Measurements from ENCODE around the gene EP400.

The EP400 gene

DNA sequence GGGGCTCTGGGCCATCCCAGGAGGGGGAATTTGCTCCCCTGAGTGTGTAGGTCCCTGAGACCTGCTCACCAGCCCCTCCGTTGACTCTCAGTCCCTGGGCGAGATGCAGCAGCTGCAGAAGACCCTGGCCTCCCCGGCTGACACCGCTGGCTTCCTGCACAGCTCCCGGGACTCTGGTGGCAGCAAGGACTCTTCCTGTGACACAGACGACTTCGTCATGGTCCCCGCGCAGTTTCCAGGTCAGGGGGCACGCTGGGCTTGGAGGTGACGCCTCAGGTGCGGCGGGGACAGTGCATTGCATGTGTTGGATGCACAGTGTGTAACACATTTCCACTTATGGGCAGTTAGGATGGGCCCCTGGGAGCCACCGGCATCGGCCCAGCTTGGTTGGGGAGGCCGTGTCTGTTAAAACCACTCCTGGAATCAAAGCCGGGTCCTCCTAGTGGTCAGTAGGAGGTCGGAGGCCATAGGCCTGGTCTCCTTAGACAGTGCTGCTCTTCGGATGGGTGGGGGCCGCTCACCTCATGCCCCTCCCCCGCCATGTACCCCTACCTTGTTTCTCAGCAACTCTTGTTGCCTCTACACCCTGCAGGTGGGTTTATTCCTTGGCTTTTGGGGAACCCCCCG, 37.8 kb upstream of the EP400 start:
- DNase-seq (ENCODE audit: low spot score), result peak; percentile 60

DNA sequence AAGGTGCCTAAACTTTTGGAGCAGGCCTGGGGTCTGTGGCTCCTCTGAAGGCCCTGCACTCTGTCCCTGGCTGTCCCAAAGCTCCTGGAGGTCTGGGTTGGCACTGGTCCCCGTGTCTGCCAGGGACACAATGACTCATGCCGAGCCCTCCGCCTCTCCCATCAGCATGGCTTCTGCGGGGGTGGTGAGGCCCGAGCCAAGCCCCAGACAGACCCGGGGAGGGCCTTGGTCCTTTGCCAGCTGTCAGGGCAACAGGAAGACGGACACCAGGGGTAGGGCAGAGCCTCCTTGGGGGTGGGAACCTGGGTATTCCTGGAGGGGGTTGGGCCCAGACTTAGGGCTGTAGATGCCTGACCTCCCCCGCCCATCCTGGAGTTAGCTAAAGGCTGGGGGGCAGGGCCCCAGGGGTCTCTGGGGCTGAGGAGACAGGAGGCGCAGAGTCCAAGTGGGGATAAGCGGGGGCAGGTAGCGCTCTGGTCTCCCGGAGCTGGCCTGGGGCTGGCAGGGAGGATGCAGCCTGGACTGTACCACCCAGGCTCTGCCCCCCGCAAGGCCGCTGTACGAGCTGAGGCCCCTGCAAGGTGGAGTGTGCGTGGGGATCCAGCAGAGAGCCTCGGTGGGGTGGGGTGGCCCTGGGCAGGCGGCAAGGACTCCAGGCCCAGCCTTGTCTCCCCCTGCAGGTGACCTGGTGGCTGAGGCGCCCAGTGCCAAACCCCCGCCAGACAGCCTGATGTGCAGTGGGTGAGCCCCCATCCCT, 37.0 kb upstream of the EP400 start:
- DNase-seq (ENCODE audit: low spot score), result peak; percentile 55

DNA sequence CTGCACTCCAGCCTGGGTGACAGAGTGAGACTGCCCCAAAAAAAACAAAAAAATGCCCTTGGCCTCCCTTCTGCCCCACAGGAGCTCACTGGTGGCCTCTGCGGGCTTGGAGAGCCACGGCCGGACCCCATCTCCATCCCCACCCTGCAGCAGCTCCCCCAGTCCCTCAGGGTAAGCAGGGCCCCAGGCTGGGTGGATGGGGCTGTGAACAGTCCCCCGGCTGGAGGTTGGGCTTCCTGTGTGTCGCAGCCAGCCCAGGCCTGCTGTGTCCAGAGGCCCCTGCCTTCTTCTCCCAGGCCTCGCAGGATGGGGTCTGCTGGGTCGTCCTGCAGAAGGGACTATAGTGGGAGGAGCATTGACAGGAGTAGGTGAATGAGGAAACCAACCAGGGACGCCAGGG, 36.1 kb upstream of the EP400 start:
- DNase-seq (ENCODE audit: low spot score), result no peak

DNA sequence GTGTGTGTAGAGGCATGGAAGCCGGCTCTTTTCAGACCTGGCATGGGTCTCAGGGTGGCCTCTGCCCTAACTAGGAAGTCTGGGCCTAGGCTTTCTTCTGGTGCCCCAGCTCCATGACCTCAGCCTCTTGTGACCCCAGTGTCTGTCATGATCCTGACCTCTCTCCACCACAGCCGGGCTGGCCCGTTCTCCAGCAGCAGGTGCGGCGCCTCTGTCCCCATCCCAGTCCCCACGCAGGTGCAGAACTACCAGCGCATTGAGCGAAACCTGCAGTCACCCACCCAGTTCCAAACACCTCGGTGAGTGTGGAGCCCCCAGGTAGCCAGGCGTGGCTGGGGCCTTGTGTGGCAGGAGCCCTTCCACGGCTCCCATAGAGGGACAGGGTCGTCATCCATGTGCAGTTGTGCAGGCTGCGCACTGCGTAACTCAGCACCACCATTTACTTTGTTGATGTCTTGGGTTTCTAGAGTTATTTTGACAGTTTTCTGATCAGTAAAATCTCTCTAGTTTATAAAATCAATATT, 35.5 kb upstream of the EP400 start:
- no peak for DNase-seq (ENCODE audit: low spot score)

DNA sequence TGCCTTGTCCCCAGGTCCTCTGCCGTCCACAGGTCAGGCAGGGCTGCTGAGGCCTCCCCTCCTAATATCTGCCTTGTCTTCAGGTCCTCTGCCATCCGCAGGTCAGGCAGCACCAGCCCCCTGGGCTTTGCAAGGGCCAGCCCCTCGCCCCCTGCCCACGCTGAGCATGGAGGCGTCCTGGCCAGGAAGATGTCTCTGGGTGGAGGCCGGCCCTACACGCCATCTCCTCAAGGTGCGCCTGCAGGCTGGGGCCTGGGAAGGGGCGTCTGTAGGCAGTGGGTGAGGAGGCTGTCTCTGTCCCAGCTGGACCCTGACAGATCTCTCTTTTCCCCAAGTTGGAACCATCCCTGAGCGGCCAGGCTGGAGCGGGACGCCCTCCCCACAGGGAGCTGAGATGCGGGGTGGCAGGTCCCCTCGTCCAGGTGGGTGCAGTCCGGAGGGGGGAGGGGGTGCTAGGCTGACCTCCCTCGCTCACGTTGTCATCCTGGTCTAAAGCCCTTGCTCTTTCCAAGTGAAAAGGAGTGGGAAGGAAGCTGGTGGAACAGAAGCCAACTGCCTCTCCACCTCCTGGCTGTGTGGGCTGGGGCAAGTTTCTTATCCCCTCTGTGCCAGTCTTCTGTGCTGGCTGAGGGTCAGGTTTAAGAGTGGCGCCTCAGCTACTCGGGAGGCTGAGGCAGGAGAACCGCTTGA, 34.6 kb upstream of the EP400 start:
- DNase-seq (ENCODE audit: low spot score), result no peak

DNA sequence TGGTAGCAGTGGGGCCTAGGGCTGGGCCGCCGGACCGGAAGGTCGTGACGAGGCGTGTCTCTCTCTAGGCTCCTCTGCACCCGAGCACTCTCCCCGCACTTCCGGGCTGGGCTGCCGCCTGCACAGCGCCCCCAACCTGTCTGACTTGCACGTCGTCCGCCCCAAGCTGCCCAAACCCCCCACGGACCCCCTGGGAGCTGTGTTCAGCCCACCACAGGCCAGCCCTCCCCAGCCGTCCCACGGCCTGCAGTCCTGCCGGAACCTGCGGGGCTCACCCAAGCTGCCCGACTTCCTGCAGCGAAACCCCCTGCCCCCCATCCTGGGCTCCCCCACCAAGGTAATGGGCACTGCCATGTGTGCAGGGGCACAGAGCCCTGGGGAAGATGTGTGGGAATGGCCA, 33.9 kb upstream of the EP400 start:
- DNase-seq (ENCODE audit: low spot score), result no peak

DNA sequence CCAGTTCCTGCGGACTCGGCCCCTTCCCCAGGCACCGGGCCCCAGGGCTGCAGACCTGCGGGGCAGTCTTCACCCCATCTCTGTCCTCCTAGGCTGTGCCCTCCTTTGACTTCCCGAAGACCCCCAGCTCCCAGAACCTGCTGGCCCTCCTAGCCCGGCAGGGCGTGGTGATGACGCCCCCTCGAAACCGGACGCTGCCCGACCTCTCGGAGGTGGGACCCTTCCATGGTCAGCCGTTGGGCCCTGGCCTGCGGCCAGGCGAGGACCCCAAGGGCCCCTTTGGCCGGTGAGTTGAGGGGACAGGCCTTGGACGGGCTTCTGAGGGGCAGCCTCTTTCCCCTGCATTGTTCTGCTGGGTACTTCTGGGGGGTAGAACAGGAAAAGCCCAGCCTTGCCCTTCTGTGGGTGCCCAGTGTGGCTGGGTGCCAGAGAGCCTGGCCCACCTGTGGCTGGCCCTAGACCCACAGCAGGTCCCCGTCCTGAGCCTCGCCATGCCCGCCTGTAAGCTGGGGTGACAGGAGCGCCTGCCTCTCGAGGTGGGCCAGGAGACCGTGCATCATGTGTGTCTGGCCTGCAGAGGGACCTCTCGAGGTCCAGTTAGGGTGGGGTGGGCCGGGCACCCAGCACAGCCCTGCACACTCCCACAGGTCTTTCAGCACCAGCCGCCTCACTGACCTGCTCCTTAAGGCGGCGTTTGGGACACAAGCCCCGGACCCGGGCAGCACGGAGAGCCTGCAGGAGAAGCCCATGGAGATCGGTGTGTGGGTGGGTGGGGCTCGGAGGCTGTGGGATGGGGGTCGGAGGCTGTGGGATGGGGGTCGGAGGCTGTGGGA, 33.2 kb upstream of the EP400 start:
- DNase-seq (ENCODE audit: low spot score), result no peak

DNA sequence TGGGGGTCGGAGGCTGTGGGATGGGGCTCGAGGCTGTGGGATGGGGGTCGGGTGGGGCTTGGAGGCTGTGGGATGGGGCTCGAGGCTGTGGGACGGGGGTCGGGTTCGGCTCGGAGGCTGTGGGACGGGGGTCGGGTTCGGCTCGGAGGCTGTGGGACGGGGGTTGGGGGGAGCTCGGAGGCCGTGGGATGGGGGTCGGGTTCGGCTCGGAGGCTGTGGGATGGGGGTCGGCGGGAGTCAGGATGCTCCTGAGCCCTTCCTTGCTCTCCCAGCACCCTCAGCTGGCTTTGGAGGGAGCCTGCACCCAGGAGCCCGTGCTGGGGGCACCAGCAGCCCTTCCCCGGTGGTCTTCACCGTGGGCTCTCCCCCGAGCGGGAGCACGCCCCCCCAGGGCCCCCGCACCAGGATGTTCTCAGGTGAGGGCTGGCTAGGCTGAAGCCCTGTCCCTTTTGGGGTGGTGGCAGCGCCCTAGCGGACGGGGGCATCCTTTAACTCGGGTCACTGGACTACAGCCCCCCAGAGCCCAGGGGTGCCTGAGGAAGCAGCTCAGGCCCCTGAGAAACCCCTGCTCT, 32.5 kb upstream of the EP400 start:
- DNase-seq (ENCODE audit: low spot score), result no peak

DNA sequence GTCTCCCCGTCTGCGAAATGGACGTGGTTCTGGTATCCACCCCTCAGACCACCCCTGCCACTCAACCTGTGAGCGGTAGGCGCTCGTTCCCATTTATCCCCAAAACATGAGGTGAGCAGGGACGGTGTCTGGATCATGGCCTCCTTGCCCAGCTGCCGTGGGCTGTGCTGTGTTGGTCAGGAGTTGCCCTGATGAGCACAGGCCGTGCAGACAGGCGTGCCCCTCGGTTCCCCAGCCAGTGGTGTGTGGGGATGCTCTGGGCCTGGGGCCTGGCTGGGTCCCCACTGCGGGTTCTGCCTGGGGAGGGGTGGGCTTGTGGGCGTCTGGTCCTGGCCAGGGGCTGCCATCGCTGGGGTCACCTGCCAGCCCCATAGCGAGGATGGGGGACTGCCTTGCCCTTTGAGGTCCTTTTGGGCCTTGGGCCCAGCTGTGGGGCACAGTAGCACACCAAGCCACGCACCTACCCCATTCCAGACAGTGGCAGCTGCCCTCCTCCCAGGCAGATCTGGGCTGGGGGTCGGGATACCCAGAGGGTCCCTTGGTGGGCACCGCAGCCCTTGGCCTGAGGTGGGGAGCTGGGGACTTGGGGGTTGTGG, 31.9 kb upstream of the EP400 start:
- DNase-seq (ENCODE audit: low spot score), result no peak

DNA sequence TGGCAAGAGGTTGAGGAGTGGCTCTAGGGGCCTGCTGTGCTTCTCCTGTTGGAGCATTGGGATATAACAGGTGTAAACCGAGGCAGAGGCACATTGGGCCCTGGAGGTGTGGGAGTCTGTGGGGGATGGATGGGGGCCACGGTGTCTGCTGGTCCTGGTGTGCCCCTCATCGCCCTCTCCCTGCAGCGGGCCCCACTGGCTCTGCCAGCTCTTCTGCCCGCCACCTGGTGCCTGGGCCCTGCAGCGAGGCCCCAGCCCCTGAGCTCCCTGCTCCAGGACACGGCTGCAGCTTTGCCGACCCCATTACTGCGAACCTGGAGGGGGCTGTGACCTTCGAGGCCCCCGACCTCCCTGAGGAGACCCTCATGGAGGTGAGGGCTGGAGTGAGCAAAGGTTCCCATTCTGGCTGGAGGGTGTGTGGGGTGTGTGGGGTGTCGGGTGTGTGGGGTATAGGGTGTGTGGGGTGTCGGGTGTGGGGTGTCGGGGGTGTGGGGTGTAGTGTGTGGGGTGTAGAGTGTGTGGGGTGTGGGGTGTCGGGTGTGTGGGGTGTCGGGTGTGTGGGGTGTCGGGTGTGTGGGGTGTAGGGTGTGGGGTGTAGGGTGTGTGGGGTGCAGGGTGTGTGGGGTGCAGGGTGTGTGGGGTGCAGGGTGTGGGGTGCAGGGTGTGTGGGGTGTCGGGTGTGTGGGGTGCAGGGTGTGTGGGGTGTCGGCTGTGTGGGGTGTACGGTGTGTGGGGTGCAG, 31.3 kb upstream of the EP400 start:
- no peak for DNase-seq (ENCODE audit: low spot score)

DNA sequence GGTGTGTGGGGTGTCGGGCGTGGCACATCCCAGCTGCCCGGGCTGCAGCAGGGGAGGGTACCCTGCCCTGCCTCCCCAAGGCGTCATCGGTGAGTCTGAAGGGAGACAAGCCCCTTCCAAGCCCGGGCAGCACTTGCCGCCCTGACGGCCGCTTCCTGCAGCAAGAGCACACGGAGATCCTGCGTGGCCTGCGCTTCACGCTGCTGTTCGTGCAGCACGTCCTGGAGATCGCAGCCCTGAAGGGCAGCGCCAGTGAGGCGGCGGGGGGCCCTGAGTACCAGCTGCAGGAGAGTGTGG, 30.7 kb upstream of the EP400 start:
- DNase-seq (ENCODE audit: low spot score), result no peak

DNA sequence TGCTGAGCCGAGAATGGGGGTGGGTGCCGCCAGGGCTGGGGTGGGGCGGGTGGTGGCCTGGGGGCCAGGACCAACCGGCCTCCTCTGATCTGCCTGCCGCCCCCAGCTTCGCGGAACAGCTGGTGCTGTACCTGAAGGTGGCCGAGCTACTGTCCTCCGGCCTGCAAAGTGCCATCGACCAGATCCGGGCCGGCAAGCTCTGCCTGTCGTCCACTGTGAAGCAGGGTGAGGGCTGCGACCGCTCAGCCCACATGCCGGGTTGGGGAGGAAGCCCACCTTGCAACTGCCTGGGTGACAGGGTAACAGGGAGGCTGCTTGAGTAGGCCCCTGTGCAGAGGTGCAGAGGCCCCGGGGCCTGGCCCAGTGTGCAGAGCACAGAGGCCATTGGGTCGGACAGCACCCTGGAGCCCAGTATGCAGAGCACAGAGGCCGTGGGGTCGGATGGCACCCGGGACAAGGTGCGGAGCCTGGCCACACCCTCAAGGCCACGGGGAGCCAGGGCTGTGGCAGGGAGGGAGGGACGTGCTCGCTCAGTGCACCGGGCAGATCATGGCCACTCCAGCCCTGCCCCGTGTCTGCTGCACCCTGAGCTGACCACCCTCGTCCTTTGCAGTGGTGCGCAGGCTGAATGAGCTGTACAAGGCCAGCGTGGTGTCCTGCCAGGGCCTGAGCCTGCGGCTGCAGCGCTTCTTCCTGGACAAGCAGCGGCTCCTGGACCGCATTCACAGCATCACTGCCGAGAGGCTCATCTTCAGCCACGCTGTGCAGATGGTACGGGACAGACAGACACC, 30.2 kb upstream of the EP400 start:
- DNase-seq (ENCODE audit: low spot score), result no peak

DNA sequence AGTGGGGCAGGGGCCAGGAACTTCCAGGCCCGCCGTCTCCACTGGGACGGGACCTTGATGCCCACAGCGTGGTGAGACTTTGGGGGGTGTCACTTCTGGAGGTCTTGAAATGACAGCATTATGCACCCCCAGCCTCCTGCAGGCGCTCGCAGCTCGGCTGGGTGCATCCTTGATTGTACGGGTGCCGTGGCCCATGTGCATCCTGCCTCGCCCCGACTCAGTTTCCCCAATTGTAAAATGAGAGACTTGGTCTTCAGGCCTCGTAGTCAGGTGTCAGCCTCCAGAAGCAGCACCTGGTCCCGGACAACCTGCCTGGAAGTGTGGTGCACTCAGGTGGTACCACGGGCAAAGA, 29.6 kb upstream of the EP400 start:
- no peak for DNase-seq (ENCODE audit: low spot score)

DNA sequence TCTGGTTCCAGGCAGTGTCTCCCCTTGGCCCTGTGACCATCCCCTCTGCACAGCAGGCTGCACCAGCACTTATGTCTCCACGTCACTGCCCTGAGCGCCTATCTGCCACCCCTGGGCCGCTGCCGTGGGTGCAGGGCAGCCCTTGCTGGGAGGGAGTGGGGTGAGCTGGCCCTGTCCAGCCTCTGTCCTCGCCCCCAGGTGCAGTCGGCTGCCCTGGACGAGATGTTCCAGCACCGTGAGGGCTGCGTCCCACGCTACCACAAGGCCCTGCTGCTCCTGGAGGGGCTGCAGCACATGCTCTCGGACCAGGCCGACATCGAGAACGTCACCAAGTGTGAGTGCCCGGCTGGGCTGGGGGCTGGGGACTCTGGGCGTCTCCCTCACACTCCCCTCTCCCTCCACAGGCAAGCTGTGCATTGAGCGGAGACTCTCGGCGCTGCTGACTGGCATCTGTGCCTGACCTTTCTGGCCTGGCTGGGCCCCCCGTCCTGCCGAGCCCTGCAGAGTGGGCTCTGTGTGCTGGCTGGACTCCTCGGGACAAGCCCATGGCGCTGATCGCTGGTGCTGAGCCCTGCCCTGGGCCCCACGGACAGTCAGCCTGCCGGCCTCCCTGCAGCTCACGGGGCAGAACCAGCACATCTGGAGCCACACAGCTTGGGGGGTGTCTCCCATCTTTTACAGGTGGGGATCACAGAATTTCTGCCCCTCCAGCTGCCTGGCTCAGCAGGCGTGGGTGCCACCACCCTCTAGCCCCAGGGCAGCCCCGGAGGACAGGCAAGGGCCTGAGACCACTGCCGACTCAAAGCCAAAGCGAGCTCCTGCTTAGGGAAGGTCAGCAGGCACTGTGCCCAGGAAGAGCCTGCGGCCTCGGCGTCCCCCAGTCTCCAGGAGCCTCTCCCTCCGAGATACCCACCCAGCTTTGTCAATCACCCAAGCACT, 28.6 kb upstream of the EP400 start:
- no peak for DNase-seq (ENCODE audit: low spot score)

DNA sequence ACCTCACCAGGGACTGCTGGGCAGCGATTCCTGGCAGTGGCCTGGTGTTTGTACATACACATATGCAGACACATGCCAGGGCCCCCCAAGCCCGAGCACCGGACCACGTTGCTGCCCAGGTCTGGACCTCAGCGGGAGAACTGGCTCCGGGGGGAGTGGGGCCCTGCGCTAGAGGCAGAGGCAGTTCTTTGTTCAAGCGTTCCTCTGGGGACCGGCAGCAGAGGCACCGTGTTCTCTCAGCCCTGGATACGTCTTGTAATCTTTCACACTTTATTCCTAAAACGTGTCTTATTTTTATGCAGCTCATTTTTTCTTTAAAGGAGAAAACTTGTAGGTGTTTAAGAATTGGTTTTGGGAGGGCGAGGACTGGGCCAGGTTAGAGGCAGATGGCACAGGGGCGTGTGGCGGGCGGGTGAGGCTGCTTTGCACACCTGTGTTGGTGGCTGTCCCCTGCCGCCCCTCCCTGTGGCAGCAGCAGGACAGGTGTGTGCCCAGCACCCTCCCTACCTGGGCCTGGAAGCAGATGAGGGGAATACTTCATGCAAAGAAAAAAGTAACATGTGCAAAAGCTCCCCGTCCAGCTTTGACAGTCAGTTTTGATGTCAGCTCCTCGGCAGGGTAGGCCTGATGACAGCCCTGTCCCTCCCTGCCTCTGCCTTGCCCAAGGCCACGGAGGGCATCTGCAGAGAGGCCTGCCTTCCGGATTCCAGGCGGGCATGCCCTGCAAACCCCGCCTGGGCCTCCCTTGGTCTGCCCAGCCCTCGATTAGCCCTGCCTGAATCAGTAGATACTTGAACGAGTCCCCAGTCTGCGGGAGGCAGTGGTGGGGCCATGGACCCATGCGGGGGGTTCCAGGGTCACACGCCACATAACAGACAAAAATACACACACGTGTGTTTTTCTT, 27.6 kb upstream of the EP400 start:
- no peak for DNase-seq (ENCODE audit: low spot score)

DNA sequence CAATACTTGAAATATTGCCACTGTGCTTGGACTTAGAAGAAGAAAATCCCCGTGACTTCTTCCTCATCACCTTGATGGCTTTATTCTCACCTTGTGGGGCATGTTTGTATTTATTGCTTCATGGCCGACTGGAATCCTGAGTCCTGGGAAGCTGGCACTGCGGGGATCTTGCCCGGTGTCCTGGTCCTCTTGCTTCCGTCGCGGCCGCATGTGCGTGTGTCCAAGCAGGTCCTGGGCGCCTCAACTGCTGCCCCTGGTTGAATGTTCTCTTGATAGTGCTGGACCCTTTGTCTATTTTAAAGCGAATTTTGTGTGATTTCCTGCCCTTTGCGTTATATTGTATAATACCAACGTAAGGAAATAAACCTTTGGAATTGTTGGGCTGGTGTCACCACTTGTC, 27.0 kb upstream of the EP400 start:
- DNase-seq (ENCODE audit: low spot score), result no peak

DNA sequence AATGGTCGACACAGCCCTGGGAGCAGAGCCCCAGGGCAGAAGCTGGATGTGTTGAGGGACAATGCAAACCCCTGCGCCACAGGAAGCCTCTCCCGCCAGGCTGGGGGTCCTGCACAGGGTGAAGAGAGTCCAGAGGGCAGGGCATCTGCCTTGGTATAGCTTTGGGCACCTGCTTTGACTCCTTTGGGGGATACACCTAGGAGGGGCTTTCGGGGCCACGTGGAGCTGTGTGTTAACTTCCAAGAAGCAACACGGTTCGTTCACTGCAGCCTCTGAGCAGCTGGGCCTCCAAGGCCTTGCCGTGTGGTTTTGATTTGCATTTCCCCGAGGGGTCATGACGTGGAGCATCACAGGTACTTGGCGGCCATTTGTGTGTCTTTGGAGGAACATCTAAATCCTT, 26.5 kb upstream of the EP400 start:
- no peak for DNase-seq (ENCODE audit: low spot score)
